DOHH2 (cell line): Measurements from ENCODE around the gene MSL3B.
"Not testable (repeated sequence)": the region's sequence is repeated elsewhere in the genome, so short reads cannot be mapped to it uniquely, and the experiment has no call there.

Source experiments
- H3F3A ChIP-seq: fragments of 200-600 bp; sonication (generic), shearing (Covaris generic); 2 replicates; pipeline ENCODE4 v1.6.0; 2016; ENCODE audit warnings: antibody characterized with exemption, mild to moderate bottlenecking; ENCODE audit not compliant: control insufficient read depth, insufficient read depth
- H3K27ac ChIP-seq: fragments of 200-600 bp; sonication (generic); 2 replicates; pipeline ENCODE4 v1.5.1; 2014; ENCODE audit warnings: low read depth, mild to moderate bottlenecking, low read length, moderate library complexity
- H3K27me3 ChIP-seq: fragments of 200-600 bp; sonication (generic); 2 replicates; pipeline ENCODE4 v1.6.1; 2014; ENCODE audit warnings: mild to moderate bottlenecking, low read length, mixed read lengths; ENCODE audit not compliant: control insufficient read depth
- H3K36me3 ChIP-seq: fragments of 200-600 bp; sonication (generic); 2 replicates; pipeline ENCODE4 v1.6.1; 2014; ENCODE audit warnings: mild to moderate bottlenecking, low read length, moderate library complexity, mixed read lengths; ENCODE audit not compliant: control insufficient read depth
- H3K4me1 ChIP-seq: fragments of 200-600 bp; sonication (generic); 2 replicates; pipeline ENCODE4 v1.6.1; 2014; ENCODE audit warnings: mild to moderate bottlenecking, low read length, mixed read lengths; ENCODE audit not compliant: control insufficient read depth
- H3K4me2 ChIP-seq: fragments of 200-600 bp; sonication (generic); 2 replicates; pipeline ENCODE4 v1.6.0; 2014; ENCODE audit warnings: mild to moderate bottlenecking, low read length, moderate library complexity
- H3K4me3 ChIP-seq: fragments of 200-600 bp; sonication (generic); 2 replicates; pipeline ENCODE4 v1.5.1; 2014; ENCODE audit warnings: mild to moderate bottlenecking, low read length, mixed read lengths
- H3K79me2 ChIP-seq: fragments of 200-600 bp; sonication (generic); 2 replicates; pipeline ENCODE4 v1.6.1; 2014; ENCODE audit warnings: mild to moderate bottlenecking, low read length, mixed read lengths; ENCODE audit not compliant: control insufficient read depth
- H3K9me2 ChIP-seq: fragments of 200-600 bp; sonication (generic); replicated peaks from 2 replicates; pipeline ENCODE4 v1.6.1; 2014; ENCODE audit warnings: mild to moderate bottlenecking, low read length, mixed read lengths; ENCODE audit not compliant: control insufficient read depth
- H3K9me3 ChIP-seq: fragments of 200-600 bp; sonication (generic); 2 replicates; pipeline ENCODE4 v1.6.1; 2014; ENCODE audit warnings: antibody characterized with exemption, low read length, mixed read lengths; ENCODE audit not compliant: control insufficient read depth, insufficient read depth
- H4K20me1 ChIP-seq: fragments of 200-600 bp; sonication (generic); 2 replicates; pipeline ENCODE4 v1.6.0; 2014; ENCODE audit warnings: low read depth, mild to moderate bottlenecking, antibody characterized with exemption, low read length, moderate library complexity; ENCODE audit not compliant: control insufficient read depth, insufficient read depth
- CTCF ChIP-seq: fragments of 200-600 bp; sonication (generic); IDR thresholded peaks from one replicate; pipeline ENCODE4 v1.5.1; 2014; ENCODE audit warnings: antibody characterized with exemption, mild to moderate bottlenecking, low read depth, low read length; ENCODE audit not compliant: poor library complexity, severe bottlenecking
- EZH2phosphoT487 ChIP-seq: fragments of 200-600 bp; sonication (generic); IDR thresholded peaks from 2 replicates; pipeline ENCODE4 v1.6.1; 2017; ENCODE audit warnings: borderline replicate concordance, mild to moderate bottlenecking, antibody characterized with exemption, low read length, moderate library complexity, mixed read lengths

The MSL3B gene

DNA sequence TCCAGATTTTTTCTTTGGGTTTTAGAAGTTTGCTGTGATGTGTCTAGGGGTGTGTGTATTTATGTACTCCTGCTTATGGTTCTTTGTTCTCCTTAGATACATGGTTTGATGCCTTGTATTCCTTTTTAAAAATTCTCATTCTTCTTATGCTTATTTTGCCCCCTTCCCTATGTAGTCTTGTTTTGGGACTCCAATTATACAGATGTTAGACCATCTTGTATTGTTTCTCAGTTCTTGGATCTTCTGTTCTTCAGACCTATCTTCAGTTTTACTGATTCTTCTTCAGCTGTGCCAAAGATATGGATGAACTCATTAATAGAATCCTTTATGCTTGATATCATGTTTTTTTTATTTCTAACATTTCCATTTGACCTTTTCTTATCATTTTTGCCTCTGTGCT, 14.2 kb upstream of the MSL3B start:
- Histone ChIP-seq H3F3A (no peaks in the 10 kb centered on the region), H3K9me3 (no peaks in the 10 kb centered on the region), H3K36me3 (no peaks in the 10 kb centered on the region), H3K4me3 (no peak overlapping the region), H3K27ac (no peak overlapping the region), H3K9me2 (no peaks in the 10 kb centered on the region), H4K20me1 (no peaks in the 10 kb centered on the region), H3K4me2 (no peak overlapping the region), H3K4me1 (no peaks in the 10 kb centered on the region), H3K79me2 (no peaks in the 10 kb centered on the region), H3K27me3 (peaks cover under 1% of the 10 kb centered on the region; the same call in 1 of the 2 replicates)
- TF ChIP-seq CTCF (no peak), EZH2phosphoT487 (no peak)

DNA sequence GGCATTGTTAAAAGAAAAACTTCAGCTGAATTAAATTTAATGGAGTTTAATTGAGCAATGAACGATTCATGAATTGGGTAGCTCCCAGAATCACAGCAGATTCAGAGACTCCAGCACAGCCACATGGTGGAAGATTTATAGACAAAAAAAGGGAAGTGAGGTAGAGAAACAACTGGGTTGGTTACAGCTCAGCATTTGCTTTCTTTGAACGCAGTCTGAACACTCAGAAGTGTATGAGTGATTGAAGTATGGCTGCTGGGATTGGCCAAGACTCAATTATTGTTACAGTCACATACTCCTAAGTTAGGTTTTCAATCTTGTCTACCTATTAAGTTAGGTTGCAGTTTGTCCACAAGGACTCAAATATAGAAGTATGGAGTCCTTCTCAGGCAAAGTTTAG, 3.9 kb upstream of the MSL3B start:
- H3K36me3 ChIP-seq, H3K27ac ChIP-seq, H3K4me2 ChIP-seq, H3K27me3 ChIP-seq, H3K4me3 ChIP-seq, H3K9me2 ChIP-seq, H3K79me2 ChIP-seq, H3K4me1 ChIP-seq, H3F3A ChIP-seq, H4K20me1 ChIP-seq, H3K9me3 ChIP-seq: not testable (repeated sequence)

GRCh38 chr2:233871432-233871831, 3.2 kb upstream of the MSL3B start:
- peaks cover 4% of the 10 kb centered on the region; the same call in 1 of the 2 replicates for H3K27me3 ChIP-seq
- no peaks in the 10 kb centered on the region for H3K9me2 ChIP-seq
- H3F3A ChIP-seq: no peaks in the 10 kb centered on the region
- peaks cover 9% of the 10 kb centered on the region for H3K4me1 ChIP-seq
- peaks cover 5% of the 10 kb centered on the region for H3K36me3 ChIP-seq
- no peaks in the 10 kb centered on the region for H3K9me3 ChIP-seq
- no peak overlapping the region for H3K4me2 ChIP-seq
- H3K79me2 ChIP-seq: no peaks in the 10 kb centered on the region
- H4K20me1 ChIP-seq: no peaks in the 10 kb centered on the region
- no peak overlapping the region for H3K4me3 ChIP-seq
- TF ChIP-seq CTCF (no peak), EZH2phosphoT487 (no peak)
- H3K27ac ChIP-seq: no peak overlapping the region

DNA sequence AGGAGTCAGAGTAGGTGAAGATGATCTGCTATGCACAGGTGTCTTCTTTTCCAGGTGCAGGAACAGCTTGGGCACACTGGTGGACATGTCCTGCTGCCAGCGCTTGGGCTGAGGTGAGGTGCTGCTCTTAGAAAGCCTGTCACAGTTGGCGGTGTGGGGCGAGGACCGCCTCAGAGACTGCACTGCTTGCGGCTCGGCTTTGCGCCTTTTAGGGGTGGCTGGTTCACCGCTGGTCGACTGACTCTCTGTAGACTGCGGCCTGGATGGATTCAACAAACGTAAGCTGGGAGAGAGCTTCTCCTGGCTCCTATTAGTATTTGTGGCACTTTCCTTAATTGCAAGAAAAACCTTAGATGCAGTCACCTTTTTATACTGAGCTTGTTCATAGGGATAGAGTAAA, 1.7 kb downstream of the MSL3B start:
- no peaks in the 10 kb centered on the region for H3K9me3 ChIP-seq
- no peaks in the 10 kb centered on the region for H3F3A ChIP-seq
- H3K9me2 ChIP-seq: no peaks in the 10 kb centered on the region
- peaks cover 6% of the 10 kb centered on the region for H3K4me1 ChIP-seq
- TF ChIP-seq CTCF (no peak), EZH2phosphoT487 (no peak)
- H3K27ac ChIP-seq: no peak overlapping the region
- H3K4me3 ChIP-seq: no peak overlapping the region
- no peaks in the 10 kb centered on the region for H3K27me3 ChIP-seq
- H3K79me2 ChIP-seq: no peaks in the 10 kb centered on the region
- no peak overlapping the region for H3K4me2 ChIP-seq
- H4K20me1 ChIP-seq: no peaks in the 10 kb centered on the region
- H3K36me3 ChIP-seq: peaks cover 15% of the 10 kb centered on the region
